ENCODE results near the gene PPA2.

DNA sequence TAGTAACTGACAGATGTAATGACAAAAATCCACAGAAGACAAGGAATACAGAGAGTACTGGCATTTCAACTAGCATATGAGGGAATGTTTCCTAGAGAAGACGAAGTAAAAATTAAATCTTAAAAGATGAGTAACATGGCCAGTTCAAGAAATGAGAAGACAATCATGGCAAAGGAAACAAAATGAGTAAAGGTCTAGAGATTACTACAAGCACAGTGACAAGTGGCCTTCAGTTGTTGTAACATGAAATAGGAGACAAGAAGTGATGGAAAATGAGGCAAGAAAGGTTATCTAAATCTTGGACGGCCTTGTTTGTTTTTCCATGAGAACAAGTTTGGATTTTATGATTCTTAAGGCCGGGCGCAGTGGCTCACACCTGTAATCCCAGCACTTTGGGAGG is 81.0 kb downstream of the PPA2 start:
- TF ChIP-seq POLR2A (IDR thresholded peaks at IDR 0.05) (no peak), POLR2AphosphoS5 (IDR thresholded peaks at IDR 0.05) (no peak), EP300 (IDR thresholded peaks at IDR 0.05) (no peak)
- TF ChIP-seq, protein P1, sequence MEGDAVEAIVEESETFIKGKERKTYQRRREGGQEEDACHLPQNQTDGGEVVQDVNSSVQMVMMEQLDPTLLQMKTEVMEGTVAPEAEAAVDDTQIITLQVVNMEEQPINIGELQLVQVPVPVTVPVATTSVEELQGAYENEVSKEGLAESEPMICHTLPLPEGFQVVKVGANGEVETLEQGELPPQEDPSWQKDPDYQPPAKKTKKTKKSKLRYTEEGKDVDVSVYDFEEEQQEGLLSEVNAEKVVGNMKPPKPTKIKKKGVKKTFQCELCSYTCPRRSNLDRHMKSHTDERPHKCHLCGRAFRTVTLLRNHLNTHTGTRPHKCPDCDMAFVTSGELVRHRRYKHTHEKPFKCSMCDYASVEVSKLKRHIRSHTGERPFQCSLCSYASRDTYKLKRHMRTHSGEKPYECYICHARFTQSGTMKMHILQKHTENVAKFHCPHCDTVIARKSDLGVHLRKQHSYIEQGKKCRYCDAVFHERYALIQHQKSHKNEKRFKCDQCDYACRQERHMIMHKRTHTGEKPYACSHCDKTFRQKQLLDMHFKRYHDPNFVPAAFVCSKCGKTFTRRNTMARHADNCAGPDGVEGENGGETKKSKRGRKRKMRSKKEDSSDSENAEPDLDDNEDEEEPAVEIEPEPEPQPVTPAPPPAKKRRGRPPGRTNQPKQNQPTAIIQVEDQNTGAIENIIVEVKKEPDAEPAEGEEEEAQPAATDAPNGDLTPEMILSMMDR (IDR thresholded peaks at IDR 0.05): no peak
